A549 (cell line): ENCODE results near the gene ARHGEF3. TPM values are rescaled to one million over a fixed set of nuclear protein-coding genes. Genes with fewer than 3 reads are reported as not detected.

ENCODE experiments used
- ATAC-seq, 2 experiments: fragments of 200-7000 bp in 1 of 2; fragments of >200 bp in 1 of 2; cut with Nextera tagmentation in 1 of 2; cut with Tn5 transposase in 1 of 2; 3 replicates each; pipeline versions ENCODE4 v1.8.0 to v1.9.1; 2018 to 2020; ENCODE audit warnings: mild to moderate bottlenecking in 1 of 2, moderate library complexity in 1 of 2
- CTCF ChIA-PET: fragments of 300-600 bp; sonication (Branson Sonifier 250); formaldehyde crosslinking; extraction: SDS; loops from one replicate; lab custom pipeline; 2021; ENCODE audit warnings: antibody characterized with exemption, inconsistent platforms; lab: Yijun Ruan, JAX
- POLR2A ChIA-PET: fragments of 350-600 bp; formaldehyde crosslinking; extraction: SDS; loops from one replicate; lab custom pipeline; 2021; ENCODE audit warnings: antibody characterized with exemption, inconsistent platforms; lab: Yijun Ruan, JAX
- DNase-seq, 2 experiments: peaks; one replicate each; pipeline versions ENCODE4 v3.0.0 to v3.0.0-alpha.2; 2011 to 2016; ENCODE audit warnings: low read depth in 1 of 2, low spot score in 1 of 2
- FAIRE-seq: peaks from 2 replicates; lab custom pipeline; 2011; peaks lifted over from hg19 to GRCh38; lab: Jason Lieb, UNC
- H3K27ac ChIP-seq, 2 experiments: fragments of >200 bp; sonication (Bioruptor Twin); formaldehyde crosslinking; 3 replicates each; pipeline ENCODE4 v1.5.1; 2016 to 2017
- H3K4me1 ChIP-seq: fragments of >200 bp; sonication (Bioruptor Twin); formaldehyde crosslinking; 3 replicates; pipeline ENCODE4 v1.6.1; 2016
- H3K4me2 ChIP-seq: fragments of >200 bp; sonication (Bioruptor Twin); formaldehyde crosslinking; 3 replicates; pipeline ENCODE4 v1.6.1; 2016
- H3K4me3 ChIP-seq: fragments of >200 bp; sonication (Bioruptor Twin); formaldehyde crosslinking; 3 replicates; pipeline ENCODE4 v1.5.1; 2016
- H3K9me3 ChIP-seq: fragments of >200 bp; sonication (Bioruptor Twin); formaldehyde crosslinking; 3 replicates; pipeline ENCODE4 v1.6.1; 2016
- EHF ChIP-seq: fragments of 250-450 bp; sonication (Bioruptor Pico); IDR thresholded peaks from 2 replicates; pipeline ENCODE4 v1.5.0; 2020; ENCODE audit warnings: mild to moderate bottlenecking
- GATA3 ChIP-seq: IDR thresholded peaks from 2 replicates; pipeline ENCODE4 v1.6.1; 2012; ENCODE audit warnings: borderline replicate concordance
- HDAC2 ChIP-seq: fragments of 200-600 bp; sonication (generic); IDR thresholded peaks from 2 replicates; pipeline ENCODE4 v1.6.1; 2016
- HOXA7 ChIP-seq: fragments of 250-450 bp; sonication (Bioruptor Pico); IDR thresholded peaks from 2 replicates; pipeline ENCODE4 v1.5.0; 2020; ENCODE audit warnings: mild to moderate bottlenecking, moderate library complexity
- HOXB13 ChIP-seq: fragments of 250-450 bp; sonication (Bioruptor Pico); IDR thresholded peaks from 2 replicates; pipeline ENCODE4 v1.5.0; 2020; ENCODE audit warnings: low read depth, mild to moderate bottlenecking, moderate library complexity
- HOXB5 ChIP-seq: fragments of 250-450 bp; sonication (Bioruptor Pico); IDR thresholded peaks from 2 replicates; pipeline ENCODE4 v1.5.0; 2020; ENCODE audit warnings: mild to moderate bottlenecking, moderate library complexity
- JUN ChIP-seq, 2 experiments: fragments of >200 bp; sonication (Bioruptor Twin); formaldehyde crosslinking; IDR thresholded peaks; 2 replicates in 1 of 2; 3 replicates in 1 of 2; pipeline ENCODE4 v1.6.1; 2016 to 2017
- NFE2L2 ChIP-seq: fragments of 150-350 bp; conservative IDR thresholded peaks from 2 replicates; pipeline ENCODE4 v1.6.1; 2014; ENCODE audit warnings: low read length
- POLR2A ChIP-seq: IDR thresholded peaks from 2 replicates; pipeline ENCODE4 v1.6.1; 2012; ENCODE audit warnings: mild to moderate bottlenecking, low read length
- RAD21 ChIP-seq, 2 experiments: fragments of >200 bp in 1 of 2; sonication (Bioruptor Twin) in 1 of 2; formaldehyde crosslinking in 1 of 2; IDR thresholded peaks in 1 of 2; conservative IDR thresholded peaks in 1 of 2; 2 replicates in 1 of 2; 3 replicates in 1 of 2; pipeline ENCODE4 v1.6.1; 2012 to 2018; ENCODE audit warnings: inconsistent platforms in 1 of 2
- RARB ChIP-seq: fragments of 250-450 bp; sonication (Bioruptor Pico); IDR thresholded peaks from 2 replicates; pipeline ENCODE4 v1.8.0; 2021; ENCODE audit warnings: mild to moderate bottlenecking, moderate library complexity
- RNF2 ChIP-seq: fragments of 200-600 bp; sonication (generic); IDR thresholded peaks from 2 replicates; pipeline ENCODE4 v1.6.1; 2016; ENCODE audit warnings: low read depth, mild to moderate bottlenecking, antibody characterized with exemption, moderate library complexity, borderline replicate concordance
- TFCP2L1 ChIP-seq: fragments of 250-450 bp; sonication (Bioruptor Pico); IDR thresholded peaks from 2 replicates; pipeline ENCODE4 v1.5.0; 2021; ENCODE audit warnings: mild to moderate bottlenecking
- ZFP36 ChIP-seq: fragments of 450-650 bp; IDR thresholded peaks from 2 replicates; pipeline ENCODE4 v1.6.1; 2014; ENCODE audit warnings: borderline replicate concordance; ENCODE audit not compliant: partially characterized antibody
- WGBS: methylation state at CpG from one replicate; pipeline ENCODE4 v1.1.6; 2017; ENCODE audit errors: missing lambda C conversion rate; 5-methylcytosine and 5-hydroxymethylcytosine counted together
- polyA plus RNA-seq, 4 experiments: library from polyadenylated mRNA; depleted of rRNA in 3 of 4; stranded (reverse); fragments of >200 nt; fragmentation: RNase III in 1 of 4; extraction: RNeasy Plus Mini Kit Qiagen cat#74134 plus additional on column Dnase treatment in 1 of 4; gene quantifications; 2 replicates in 3 of 4; 3 replicates in 1 of 4; pipeline ENCODE4 v1.2.3, GENCODE V29; 2011 to 2017
- TF ChIP-seq, protein P1 (sequence below): IDR thresholded peaks from 2 replicates; pipeline ENCODE4 v1.6.1; 2012
- TF ChIP-seq, protein P2 (sequence below): IDR thresholded peaks from 2 replicates; pipeline ENCODE4 v1.6.1; 2012; ENCODE audit warnings: low read depth, borderline replicate concordance
- TF ChIP-seq, protein P3 (sequence below): fragments of 450-650 bp; IDR thresholded peaks from 2 replicates; pipeline ENCODE4 v1.6.1; 2014; ENCODE audit warnings: antibody characterized with exemption
- TF ChIP-seq, protein P4 (sequence below): IDR thresholded peaks from 2 replicates; pipeline ENCODE4 v1.6.1; 2012
- TF ChIP-seq, protein P5 (sequence below): fragments of 250-450 bp; sonication (Bioruptor Pico); IDR thresholded peaks from 2 replicates; pipeline ENCODE4 v1.5.0; 2020; ENCODE audit warnings: low read depth, mild to moderate bottlenecking, moderate library complexity
- TF ChIP-seq, protein P6 (sequence below): fragments of 200-600 bp; sonication (generic); IDR thresholded peaks from 2 replicates; pipeline ENCODE4 v1.6.1; 2016; ENCODE audit warnings: antibody characterized with exemption, mild to moderate bottlenecking, moderate library complexity

The ARHGEF3 gene
- polyA plus RNA-seq, 2 of the 4 experiments (the other 2 are of a cell fraction) = 7.3 to 10.6 TPM

DNA sequence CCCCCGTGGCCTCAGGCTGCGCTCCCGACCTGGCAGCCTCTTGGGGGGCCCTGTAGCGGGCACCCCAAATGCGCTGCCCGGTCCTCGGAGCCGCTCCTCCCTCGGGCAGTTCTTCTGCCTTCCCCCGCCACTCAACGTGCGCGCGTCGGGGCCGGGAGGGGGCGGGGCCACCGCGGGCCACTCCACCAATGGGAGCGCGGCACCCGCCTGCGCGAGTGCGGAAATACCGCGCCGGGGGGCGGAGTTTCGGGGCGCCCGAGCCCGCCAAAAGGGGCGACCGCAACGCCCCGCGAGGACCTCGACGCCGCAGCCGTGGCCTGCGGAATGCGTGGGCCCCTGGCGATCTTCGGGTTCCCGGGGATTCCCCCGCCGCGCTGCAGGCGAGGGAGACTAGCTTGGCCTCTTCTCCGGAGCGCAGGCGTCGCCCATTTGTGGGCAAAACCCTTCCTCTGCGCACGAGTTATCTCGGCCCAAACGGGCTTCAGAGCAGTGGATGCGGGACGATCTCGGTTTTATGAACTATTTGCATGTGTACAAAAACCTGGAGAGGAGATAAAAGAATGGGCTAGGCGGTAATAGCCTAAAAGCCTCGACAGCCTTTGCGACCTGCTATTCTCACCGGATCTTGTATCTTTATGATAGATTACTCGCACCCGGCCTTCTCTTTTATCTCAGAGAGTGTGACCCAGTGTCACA is 118.5 kb downstream of the ARHGEF3 start, which contains the start of gene TASOR:
Gene TASOR (minus strand): TSS at position 144 of the 696 bp plus-strand sequence. CDS start 259 bp downstream, outside the sequence.
- H3K4me1 ChIP-seq = peaks cover 24% of the 10 kb centered on the region
- H3K27ac ChIP-seq = peak within 1 kb of the TSS; percentile 99
- ChIA-PET POLR2A (interaction anchor here (1.0 to 1.6 kb wide), 4 partner anchors 9 to 298 kb away, joined by 3 to 18 read pairs (median 4); partner anchors contain the start of gene ARHGEF3), CTCF (no interaction called here)
- 50% methylated on average over 17 of the region's 68 CpGs for WGBS
- FAIRE-seq = no peak
- H3K4me3 ChIP-seq = peak within 1 kb of the TSS; percentile 93
- TF ChIP-seq NFE2L2 (no peak), EHF (CRISPR knock-in tag) (peak; percentile 51; the same call in 1 of the 2 replicates), ZFP36 (no peak), GATA3 (0 out of 2 replicates have a peak, but pooled peaks have one; percentile 17), RAD21 (conservative IDR thresholded peaks at IDR 0.05 in 1 of 2, IDR thresholded peaks at IDR 0.05 in 1 of 2) (no peak), HDAC2 (no peak), TFCP2L1 (CRISPR knock-in tag) (peak; percentile 24; the same call in 1 of the 2 replicates), HOXB5 (CRISPR knock-in tag) (peak; percentile 72), POLR2A (peak; percentile 30), HOXA7 (CRISPR knock-in tag) (no peak), RNF2 (peak; percentile 99), HOXB13 (peak; percentile 74; the same call in 1 of the 2 replicates), JUN (IDR thresholded peaks at IDR 0.05) (peak in 1 of 2 experiments; percentile 29; a peak in 3 of 5 replicates), RARB (no peak)
- TF ChIP-seq, protein P1, sequence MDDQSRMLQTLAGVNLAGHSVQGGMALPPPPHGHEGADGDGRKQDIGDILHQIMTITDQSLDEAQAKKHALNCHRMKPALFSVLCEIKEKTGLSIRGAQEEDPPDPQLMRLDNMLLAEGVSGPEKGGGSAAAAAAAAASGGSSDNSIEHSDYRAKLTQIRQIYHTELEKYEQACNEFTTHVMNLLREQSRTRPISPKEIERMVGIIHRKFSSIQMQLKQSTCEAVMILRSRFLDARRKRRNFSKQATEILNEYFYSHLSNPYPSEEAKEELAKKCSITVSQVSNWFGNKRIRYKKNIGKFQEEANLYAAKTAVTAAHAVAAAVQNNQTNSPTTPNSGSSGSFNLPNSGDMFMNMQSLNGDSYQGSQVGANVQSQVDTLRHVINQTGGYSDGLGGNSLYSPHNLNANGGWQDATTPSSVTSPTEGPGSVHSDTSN = 0 out of 2 replicates have a peak, but pooled peaks have one; percentile 31
- TF ChIP-seq, protein P2, sequence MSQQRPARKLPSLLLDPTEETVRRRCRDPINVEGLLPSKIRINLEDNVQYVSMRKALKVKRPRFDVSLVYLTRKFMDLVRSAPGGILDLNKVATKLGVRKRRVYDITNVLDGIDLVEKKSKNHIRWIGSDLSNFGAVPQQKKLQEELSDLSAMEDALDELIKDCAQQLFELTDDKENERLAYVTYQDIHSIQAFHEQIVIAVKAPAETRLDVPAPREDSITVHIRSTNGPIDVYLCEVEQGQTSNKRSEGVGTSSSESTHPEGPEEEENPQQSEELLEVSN = peak; percentile 100
- TF ChIP-seq, protein P3, sequence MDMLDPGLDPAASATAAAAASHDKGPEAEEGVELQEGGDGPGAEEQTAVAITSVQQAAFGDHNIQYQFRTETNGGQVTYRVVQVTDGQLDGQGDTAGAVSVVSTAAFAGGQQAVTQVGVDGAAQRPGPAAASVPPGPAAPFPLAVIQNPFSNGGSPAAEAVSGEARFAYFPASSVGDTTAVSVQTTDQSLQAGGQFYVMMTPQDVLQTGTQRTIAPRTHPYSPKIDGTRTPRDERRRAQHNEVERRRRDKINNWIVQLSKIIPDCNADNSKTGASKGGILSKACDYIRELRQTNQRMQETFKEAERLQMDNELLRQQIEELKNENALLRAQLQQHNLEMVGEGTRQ = 0 out of 2 replicates have a peak, but pooled peaks have one; percentile 17
- TF ChIP-seq, protein P4, sequence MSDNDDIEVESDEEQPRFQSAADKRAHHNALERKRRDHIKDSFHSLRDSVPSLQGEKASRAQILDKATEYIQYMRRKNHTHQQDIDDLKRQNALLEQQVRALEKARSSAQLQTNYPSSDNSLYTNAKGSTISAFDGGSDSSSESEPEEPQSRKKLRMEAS = peak; percentile 100
- TF ChIP-seq, protein P5, sequence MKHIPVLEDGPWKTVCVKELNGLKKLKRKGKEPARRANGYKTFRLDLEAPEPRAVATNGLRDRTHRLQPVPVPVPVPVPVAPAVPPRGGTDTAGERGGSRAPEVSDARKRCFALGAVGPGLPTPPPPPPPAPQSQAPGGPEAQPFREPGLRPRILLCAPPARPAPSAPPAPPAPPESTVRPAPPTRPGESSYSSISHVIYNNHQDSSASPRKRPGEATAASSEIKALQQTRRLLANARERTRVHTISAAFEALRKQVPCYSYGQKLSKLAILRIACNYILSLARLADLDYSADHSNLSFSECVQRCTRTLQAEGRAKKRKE (CRISPR knock-in tag) = peak; percentile 88
- TF ChIP-seq, protein P6, sequence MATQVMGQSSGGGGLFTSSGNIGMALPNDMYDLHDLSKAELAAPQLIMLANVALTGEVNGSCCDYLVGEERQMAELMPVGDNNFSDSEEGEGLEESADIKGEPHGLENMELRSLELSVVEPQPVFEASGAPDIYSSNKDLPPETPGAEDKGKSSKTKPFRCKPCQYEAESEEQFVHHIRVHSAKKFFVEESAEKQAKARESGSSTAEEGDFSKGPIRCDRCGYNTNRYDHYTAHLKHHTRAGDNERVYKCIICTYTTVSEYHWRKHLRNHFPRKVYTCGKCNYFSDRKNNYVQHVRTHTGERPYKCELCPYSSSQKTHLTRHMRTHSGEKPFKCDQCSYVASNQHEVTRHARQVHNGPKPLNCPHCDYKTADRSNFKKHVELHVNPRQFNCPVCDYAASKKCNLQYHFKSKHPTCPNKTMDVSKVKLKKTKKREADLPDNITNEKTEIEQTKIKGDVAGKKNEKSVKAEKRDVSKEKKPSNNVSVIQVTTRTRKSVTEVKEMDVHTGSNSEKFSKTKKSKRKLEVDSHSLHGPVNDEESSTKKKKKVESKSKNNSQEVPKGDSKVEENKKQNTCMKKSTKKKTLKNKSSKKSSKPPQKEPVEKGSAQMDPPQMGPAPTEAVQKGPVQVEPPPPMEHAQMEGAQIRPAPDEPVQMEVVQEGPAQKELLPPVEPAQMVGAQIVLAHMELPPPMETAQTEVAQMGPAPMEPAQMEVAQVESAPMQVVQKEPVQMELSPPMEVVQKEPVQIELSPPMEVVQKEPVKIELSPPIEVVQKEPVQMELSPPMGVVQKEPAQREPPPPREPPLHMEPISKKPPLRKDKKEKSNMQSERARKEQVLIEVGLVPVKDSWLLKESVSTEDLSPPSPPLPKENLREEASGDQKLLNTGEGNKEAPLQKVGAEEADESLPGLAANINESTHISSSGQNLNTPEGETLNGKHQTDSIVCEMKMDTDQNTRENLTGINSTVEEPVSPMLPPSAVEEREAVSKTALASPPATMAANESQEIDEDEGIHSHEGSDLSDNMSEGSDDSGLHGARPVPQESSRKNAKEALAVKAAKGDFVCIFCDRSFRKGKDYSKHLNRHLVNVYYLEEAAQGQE = no peak
- DNase-seq = peak; percentile 64 to 84
- peaks cover 7% of the 10 kb centered on the region; the same call in 2 of the 3 replicates for H3K9me3 ChIP-seq
- H3K4me2 ChIP-seq = peak within 1 kb of the TSS; percentile 81
- peak; percentile 85 to 92 for ATAC-seq
